HG03159 (cell line): ENCODE results near the gene RAD21L1.

Experiments
- ATAC-seq: cut with Tn5 transposase; IDR thresholded peaks from one replicate; pipeline ENCODE4 v1.9.1; 2021; ENCODE audit warnings: mild to moderate bottlenecking, moderate library complexity; ENCODE audit not compliant: unreplicated experiment

Gene RAD21L1

DNA sequence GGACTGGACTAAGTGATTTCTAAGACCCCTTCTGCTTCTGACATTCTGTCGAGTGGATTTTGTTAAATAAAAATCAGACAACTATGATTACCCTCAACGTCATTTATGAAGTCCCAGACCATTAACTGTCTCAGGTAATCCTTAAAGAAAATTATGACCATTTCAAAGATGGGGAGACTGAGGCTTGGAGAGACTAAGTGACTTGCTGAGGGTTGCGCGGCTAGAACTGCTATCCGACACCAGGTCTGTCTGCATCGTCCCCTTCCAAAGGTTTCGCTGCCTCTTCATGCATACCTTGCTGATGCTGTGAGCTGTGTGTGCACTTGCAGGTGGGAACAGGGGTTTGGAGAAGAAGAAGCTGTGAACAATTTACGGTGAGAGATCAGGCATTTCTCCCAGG lies 43.4 kb downstream of the RAD21L1 start:
- ATAC-seq: no peak

DNA sequence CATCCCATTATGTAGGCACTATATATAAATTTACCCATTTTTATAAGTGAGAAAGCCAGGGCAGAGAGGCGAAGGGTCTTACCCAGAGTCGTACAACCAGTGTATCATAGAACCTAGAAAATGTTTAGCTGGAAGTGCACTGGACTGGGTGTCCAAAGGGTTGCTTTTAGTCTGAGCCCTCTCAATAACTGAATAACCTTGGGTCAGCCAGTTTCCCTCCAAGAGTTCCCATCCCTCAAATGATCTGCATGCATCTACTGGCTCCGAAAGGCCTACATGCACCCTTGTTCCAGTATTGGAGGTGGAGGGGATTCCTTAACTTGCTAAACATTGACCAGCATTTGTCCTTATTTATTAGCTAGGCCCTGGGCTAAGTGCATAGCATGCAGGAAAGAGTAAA lies 44.0 kb downstream of the RAD21L1 start:
- no peak for ATAC-seq

DNA sequence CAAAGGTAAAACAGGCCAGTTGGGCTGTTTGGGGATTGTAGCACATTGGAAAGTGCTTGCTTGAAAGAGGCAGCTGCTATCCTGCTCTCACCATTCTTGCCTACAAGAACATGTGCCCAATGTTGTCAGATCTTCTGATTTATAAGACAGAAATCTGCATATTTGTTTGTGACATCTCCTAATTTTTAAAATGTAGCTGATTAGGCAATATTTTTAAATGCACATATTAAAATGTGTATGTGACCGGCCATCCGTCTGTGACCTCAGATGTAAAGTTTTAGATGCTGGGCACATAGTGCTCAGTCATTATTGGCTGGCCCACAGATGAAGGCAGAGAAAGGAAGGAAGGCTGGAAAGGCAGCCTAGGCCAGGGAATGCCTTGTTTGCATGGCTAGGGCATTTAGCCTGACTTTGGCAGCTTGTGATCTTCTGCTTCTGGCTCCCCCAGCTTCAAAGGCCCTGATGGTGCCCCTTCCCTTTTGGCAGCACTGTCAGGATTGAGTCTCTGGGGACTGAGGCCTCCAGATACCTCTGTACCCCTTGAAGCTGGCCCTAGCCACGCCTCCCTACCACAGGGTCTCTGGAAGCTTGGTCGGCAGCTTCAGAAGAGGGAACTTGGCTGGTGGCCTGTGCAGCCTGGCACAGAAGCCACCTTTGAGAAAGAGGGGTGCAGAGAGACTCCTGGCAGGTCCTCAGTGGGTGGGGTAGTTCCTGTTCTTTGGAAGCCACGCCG lies 46.7 kb downstream of the RAD21L1 start:
- ATAC-seq: no peak

DNA sequence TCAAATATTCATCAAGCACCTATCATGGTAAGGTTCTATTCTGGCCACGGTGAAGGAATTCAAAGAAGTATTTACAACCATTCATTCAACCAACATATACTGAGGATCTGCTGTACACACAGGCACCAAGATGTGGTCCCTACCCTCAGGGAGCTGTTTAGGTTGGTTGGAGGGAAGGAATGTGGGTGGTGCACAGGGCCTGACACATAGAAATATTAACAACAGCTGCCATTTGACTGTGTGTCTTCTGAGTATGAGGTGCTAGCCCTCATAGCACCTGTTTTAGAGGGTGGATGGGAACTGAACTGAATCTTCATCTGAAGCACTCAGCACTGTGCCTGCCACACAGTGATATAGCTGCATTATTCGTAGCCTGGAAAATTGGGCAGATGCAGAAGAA lies 47.5 kb downstream of the RAD21L1 start:
- ATAC-seq: no peak

DNA sequence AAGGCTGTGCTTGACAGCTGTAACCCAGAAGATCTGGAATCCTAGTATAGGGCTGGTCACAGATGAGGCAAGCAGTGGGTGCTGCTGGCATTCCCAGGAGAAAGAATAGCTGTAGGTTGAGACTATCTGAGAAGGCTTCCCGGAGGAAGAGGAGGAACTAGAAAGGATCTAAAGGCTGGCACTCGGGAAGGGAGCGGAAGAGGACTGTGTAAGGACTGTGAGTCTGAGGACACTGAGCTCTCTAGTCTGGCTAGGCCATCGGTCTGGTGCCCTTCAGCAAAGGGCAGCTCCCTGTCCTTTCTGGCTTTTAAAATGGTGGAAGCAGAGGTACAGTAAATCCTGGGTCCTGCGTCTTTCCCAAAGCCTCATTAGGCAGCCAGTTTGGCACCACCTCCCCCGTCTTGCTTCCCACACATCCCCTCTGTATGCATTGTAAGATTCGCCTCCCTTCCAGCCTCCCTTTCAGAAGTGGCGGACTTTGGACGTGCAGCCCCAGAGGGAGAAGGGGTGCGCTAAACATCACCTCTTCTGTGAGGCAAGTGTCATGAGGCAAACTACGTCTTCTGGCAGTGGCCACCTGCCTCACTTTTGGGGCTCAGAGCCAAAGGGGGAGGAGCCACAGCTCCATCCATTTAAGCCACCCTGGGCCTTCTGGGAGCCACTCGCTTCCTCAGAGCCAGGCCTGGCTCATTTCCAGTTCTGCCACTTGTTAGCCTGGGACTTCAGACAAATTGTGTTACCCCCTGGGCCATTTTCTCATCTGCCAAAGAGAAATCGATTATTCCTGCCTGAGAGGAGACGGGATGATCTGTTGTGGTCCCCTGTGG lies 48.9 kb downstream of the RAD21L1 start:
- ATAC-seq: no peak

DNA sequence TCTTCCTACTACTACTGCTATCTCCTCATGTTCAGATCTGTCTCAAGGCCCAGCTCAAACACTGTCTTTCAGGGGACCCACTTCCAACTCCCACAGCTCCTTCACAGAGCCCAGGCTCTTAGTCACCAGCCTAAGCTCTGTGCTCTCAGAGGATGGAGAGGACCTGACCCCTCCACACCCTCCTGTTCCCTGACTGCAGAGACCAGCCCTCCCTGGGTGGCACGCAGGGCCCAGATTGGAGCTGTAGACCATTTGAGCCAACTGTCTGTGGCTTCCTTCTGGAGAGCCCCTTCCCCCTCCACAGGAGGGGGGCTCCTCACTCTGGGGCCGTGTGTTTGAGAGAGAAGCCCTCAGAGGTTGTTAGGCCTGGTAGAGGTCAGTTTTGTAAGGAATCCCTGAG lies 50.1 kb downstream of the RAD21L1 start:
- ATAC-seq: no peak

DNA sequence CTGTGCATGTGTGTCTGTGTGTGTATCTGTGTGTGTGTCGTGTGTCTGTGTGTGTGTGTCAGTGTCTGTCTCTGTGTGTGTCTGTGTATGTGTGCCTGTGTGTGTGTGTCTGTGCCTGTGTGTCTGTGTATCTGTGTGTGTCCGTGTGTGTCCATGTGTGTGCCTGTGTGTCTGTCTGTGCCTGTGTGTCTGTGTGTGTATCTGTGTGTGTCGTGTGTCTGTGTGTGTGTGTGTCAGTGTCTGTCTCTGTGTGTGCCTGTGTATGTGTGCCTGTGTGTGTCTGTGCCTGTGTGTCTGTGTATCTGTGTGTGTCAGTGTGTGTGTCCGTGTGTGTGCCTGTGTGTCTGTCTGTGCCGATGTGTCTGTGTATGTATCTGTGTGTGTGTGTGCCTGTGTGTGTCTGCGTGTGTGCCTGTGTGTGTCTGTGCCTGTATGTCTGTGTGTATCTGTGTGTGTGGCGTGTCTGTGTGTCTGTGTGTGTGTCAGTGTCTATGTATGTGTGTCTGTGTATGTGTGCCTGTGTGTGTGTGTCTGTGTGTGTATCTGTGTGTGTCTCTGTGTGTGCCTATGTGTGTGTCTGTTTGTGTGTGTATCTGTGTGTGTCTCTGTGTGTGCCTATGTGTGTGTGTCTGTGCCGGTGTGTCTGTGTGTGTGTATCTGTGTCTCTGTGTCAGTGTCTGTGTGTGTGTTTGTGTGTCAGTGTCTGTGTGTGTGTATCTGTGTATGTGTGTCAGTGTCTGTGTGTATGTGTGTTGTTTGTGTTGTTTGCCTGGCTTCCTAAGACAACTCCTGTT lies 51.9 kb downstream of the RAD21L1 start:
- ATAC-seq: no peak

DNA sequence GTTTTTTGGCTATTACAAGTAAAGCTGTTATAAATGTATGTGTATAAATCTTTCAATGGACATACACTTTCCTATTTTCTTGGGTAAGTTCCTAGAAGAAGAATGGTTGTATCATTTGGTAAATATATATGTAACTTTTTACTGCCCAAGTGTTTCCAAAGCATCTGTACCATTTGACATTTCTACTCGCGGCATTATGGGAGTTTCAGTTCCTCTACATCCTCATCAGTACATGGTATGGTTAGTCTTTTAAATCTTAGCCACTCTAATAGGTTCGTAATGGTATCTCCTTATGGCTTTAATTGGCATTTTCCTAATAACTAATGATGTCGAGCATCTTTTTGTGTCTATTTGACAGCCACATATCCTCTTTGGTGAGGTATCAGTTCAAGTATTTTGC lies 53.1 kb downstream of the RAD21L1 start:
- ATAC-seq: no peak

DNA sequence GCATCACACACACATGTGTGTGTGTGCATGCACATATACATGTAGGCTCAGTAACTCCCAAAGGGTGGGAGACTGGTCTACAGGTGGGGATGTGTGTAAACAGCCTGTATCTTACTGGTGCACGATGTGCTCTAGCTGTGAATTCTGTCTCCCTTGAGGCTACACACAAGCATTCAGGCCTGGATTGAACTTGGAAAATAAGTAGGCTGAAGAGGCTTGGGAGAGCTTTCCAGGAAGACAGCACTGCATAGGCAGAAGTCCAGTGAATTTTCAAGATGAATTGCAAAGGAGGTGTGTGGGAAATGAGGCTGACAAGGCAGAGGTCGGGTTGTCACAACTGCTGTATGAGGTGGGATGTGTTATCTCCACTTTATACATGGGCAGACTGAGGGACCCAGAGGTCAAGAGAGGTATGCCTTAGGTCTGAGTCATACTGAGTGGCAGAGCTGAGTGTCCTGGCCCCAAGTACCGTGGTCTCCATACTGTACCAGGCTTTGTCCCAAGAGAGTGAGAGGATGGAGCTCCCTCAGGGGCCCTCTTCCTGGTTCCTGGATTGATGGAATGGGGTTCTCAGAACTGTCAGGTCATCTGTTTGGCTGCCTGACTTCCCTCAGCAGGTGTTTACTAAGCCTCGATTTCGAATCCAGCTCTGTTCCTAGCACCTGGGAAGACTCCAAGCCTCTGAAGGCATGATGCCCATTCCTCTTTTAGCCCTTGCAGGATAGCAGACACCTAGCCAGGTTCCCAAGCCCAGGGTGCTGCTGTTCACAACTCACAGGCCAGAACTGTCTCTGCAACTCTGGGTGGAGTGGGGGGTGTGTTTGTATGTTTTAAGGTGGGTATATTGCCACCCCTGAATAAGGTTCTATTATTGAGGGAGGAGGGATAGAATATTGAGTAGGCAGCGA lies 54.6 kb downstream of the RAD21L1 start:
- ATAC-seq: no peak

DNA sequence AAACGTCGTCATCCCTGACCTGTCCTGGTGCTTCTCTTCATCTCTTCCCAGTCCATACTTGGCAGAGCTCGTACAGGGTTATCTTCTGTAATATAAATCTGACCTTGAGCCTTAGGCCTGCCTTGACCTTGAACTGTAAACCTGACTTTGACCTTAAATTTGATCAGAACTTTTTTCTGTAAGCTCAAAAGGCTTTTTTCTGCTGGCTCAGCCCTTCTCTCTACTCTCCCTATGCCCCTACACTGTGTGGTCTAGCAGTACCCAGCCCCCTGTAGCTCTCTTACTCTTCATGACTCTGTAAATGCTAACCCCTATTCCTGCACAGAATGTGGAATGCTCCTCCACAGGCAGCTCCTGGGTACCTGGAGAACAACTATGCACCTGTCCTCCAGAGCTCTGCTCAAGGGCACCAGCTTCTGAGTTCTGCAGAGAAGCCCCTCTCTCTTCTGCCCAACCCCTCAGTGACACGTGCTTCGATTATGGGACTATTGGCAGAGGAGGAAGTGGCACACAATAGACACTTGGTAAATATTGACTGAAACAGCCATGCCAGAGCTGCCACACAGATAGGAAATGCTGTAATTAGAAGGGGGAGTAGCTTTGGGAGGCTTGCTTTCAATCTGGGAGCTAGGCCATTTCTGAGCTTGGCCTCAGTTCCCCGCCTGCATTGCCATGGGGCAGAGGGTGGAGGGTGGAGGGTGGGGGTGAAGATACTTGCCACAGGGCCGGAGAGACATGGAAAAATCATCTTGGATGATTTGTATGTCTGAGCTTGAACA lies 55.6 kb downstream of the RAD21L1 start:
- ATAC-seq: no peak

DNA sequence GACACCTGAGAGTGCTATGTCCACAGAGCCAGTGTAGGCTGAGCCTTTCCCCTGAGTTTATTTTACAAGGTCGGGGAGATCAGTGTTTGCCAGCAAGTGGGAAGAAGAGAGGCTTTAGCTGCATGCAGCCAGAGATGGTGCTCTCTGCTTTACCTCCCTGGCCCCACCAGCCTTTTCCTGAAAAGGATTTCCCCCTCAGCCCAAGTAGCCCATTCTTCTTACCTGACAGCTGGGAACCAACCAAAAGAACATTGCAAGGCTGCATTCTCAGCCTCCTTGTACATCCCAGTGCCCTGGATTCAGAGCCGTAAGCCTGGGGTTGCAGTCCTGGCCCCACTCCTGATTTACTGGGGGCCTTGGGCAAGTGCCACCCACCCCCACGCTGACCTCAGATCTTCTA lies 57.1 kb downstream of the RAD21L1 start:
- ATAC-seq: no peak

DNA sequence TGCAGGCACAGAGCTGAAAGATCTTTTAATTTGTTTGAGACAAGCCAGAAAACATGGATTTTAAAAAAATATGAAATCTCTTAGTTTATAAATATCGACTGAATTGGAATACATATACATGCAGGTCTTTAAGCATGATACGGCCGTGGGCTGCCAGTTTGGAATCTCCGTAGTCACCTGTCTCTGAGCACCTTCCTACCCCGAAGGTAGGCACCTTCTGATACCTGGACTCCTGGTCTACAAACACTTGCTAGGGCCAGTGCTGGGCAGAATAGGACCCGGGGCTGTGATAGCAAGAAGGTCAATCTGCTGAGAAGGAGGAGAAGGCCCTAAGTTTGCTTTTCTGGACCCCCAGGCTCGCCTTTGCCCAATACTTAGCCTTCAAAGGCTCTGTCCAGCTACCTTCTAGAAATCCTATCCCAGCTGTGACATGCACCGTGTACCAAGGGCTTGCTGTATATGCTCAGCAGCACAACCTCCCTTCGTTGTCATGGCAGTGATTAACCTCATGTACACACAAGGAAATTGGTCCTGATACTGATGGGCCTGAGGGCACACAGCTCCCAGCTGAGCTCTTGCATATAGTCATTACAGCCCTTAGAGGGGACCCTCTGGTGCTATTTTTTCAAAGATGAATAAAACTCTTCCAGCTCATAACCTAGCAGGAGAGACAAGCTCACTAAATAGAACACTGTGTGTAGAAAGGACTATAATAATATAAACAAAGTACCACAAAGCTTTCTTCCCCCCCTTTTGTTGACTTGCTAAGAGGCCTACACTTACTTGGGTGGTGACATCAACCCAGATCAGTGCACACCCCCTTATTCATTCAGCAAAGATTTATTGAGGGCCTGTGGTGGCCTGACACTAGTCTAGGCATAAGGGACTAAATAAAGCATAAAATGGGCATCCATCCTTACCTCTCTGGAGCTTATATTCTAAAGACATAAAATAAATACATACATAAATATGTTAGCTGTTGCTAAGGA lies 58.0 kb downstream of the RAD21L1 start:
- no peak for ATAC-seq

DNA sequence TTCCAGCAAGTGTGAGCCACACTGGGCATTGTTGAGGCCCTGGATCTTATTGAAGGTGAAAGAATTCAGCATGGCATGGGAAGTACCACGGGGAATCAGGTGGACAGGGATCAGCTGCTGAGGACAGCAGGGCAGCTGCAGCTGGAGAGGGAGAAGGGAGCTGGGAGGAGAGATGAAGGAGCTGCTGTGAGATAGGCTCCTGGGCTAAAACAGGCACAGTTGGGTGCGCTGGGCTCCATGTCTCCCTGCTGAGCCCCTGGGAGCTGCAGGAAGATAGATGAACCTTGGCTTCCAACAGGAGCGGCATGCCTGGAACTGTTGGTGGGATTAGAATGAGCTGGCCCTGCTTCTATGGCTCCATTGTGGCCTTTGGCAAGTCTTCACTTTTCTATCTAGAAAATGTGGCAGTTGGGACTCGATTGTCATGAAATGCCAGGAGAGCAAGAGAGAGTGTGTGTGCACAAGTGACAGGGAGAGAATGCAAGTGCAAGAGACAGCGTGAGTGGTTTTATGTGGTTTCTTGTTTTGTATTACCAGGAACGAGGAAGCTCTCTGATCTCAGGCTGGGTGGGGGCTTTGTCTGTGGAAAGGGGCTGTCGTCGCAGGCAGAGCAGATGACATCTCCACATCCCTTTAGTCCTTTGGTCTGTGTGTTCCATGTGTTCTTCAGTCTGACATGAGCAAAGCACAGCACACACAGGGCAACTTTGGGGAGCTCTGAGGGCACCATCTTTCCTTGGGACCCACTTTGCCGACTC lies 60.6 kb downstream of the RAD21L1 start:
- no peak for ATAC-seq

DNA sequence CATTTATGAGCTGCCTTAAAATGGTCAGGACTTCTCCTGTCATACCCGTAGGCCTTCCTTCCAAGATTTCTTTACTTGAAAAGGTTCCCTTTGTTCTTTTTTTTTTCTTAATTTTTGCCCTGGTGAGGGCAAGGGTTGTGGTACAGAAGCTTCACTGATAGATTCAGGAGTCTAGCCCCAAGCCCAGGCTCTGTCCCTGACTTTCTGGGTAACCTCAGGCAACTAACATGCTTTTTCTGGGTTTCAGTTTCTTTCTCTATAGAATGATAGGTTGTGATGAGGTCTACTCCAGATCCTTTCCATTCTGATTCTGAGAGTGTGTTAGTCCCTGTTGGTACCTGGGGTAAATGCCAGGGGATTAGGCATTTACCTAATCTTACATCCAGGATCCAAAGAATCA lies 61.5 kb downstream of the RAD21L1 start:
- no peak for ATAC-seq

DNA sequence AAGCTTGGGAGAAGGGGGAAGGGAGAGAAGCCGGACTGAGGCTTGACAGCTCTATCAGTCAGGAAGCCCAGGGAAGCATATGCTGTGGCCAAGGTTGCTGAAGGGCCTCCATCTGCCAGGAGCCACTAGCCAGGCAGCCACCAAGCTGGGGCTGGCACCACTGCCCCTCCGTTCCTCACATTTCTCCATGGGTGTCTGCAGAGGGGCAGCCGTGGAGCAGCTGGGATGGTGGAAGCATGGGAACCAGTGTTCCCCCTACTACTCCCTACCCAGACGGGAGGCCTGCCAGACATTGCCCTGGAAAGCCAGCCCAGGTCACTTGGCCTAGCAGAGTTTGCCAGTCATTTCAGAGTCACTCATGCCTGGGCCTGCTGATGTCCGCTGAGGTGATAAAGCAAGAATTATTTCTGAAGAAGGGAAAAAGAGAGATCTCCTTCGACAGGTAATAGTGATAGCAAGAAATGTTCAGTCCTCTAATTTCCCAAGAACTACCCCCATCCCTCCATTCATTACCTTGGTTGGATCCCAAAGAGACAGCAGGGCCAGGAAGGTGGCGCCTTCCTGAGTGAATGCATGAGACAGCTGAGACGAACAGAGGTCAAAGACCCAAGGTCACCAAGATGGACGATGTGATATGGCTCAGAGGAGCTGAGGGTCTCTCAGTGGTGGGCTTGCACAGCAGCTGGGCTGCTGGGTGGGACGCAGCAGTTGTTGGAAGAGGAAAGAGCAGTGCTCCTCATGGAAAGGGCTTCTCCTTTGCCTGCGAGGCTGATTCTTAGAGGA lies 62.1 kb downstream of the RAD21L1 start:
- no peak for ATAC-seq

DNA sequence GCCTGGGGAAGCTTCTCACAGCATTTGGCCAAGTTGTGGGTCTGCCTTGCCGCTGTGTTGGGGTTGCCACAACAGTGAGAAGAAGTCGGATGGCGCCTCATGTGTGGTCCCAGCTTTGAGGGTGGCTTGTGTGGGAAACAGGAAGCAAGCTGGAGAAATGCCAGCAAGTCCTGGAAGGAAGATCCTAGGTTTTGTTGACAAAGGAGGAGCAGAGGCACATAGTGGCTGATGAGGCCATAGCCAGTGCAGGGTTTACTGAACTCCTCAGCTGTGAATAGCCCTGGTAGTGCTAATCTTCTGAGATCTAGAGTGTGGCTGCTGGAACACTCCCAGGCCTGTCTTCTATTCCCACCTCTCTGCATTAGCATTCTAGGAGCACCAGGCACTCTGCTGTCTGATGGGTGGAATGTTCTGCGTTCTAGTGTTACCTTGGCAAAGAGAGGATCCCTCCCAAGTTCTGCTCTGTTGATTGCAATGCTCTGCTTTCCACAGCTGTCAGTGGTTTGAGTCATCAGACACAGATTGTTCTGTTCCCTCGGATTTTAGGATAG lies 65.4 kb downstream of the RAD21L1 start:
- no peak for ATAC-seq

DNA sequence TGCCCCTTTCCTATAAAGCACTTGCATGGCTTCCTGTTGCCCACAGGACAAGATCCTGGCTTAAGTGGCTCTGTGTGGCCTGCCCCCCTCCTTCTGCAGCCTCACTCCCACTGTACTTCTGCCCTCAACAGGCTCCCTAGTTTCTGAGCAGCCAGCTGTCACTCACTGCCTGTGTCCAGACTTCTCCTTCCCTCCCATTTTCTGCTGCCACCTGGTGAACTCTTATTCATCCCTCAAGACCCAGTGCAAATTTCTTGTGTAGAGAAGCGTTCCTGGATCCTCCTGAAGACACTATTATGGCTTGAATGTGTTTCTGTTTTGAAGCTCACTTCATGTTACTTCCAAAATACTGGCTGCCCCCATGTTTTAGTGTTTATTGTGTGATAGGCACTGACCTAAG lies 66.8 kb downstream of the RAD21L1 start:
- ATAC-seq: no peak
